ENCODE results near the gene RSBN1.
A peak's percentile ranks its signal among the peaks of the same experiment; 100 is the strongest.
"Not testable (repeated sequence)": the region's sequence is repeated elsewhere in the genome, so short reads cannot be mapped to it uniquely, and the experiment has no call there.

RSBN1 gene

GRCh38 chr1:113744114-113744513 lies 68.2 kb downstream of the RSBN1 start:
- DNase-seq (ENCODE audit: low spot score): no peak

GRCh38 chr1:113742515-113742914 lies 69.8 kb downstream of the RSBN1 start:
- peak; percentile 42 for DNase-seq (ENCODE audit: low spot score)

GRCh38 chr1:113734357-113735055 lies 77.8 kb downstream of the RSBN1 start:
- no peak for DNase-seq (ENCODE audit: low spot score)

GRCh38 chr1:113732802-113733201 lies 79.5 kb downstream of the RSBN1 start:
- no peak for DNase-seq (ENCODE audit: low spot score)

GRCh38 chr1:113721010-113721409 lies 91.3 kb downstream of the RSBN1 start:
- DNase-seq (ENCODE audit: low spot score): no peak

GRCh38 chr1:113718621-113719020 lies 93.7 kb downstream of the RSBN1 start:
- not testable (repeated sequence) for DNase-seq (ENCODE audit: low spot score)

GRCh38 chr1:113717506-113717905 lies 94.8 kb downstream of the RSBN1 start:
- not testable (repeated sequence) for DNase-seq (ENCODE audit: low spot score)

- DNase-seq (ENCODE audit: low spot score): no peak
Observed at GRCh38 chr1:113714606-113715269, 97.5 kb downstream of the RSBN1 start.
